NCI-H2081 (cell line): ENCODE results near the gene ZDHHC14.
A peak's percentile ranks its signal among the peaks of the same experiment; 100 is the strongest.

Source experiments
- DNase-seq, 2 experiments: peaks; one replicate each; lab custom pipeline; 2025; lab: John Stamatoyannopoulos, UW

ZDHHC14 gene

GRCh38 chr6:157647261-157647915, 266.4 kb downstream of the ZDHHC14 start:
- DNase-seq = no peak

GRCh38 chr6:157648561-157648960, 267.6 kb downstream of the ZDHHC14 start:
- no peak for DNase-seq

GRCh38 chr6:157649311-157650260, 268.6 kb downstream of the ZDHHC14 start:
- peak in 1 of 2 experiments; percentile 12 for DNase-seq

GRCh38 chr6:157650261-157650640, 269.3 kb downstream of the ZDHHC14 start:
- DNase-seq = no peak

- no peak for DNase-seq
Observed at GRCh38 chr6:157650801-157651200, 269.8 kb downstream of the ZDHHC14 start.

- DNase-seq = no peak
Observed at GRCh38 chr6:157651731-157652490, 270.9 kb downstream of the ZDHHC14 start.

- no peak for DNase-seq
Observed at GRCh38 chr6:157652601-157653363, 271.8 kb downstream of the ZDHHC14 start.

GRCh38 chr6:157653521-157653920, 272.5 kb downstream of the ZDHHC14 start:
- no peak for DNase-seq

- no peak for DNase-seq
Observed at GRCh38 chr6:157655139-157655538, 274.1 kb downstream of the ZDHHC14 start.

- DNase-seq = no peak
Observed at GRCh38 chr6:157656437-157656997, 275.5 kb downstream of the ZDHHC14 start.

GRCh38 chr6:157657754-157658153, 276.8 kb downstream of the ZDHHC14 start:
- DNase-seq = no peak

- no peak for DNase-seq
Observed at GRCh38 chr6:157658301-157658700, 277.3 kb downstream of the ZDHHC14 start.

- no peak for DNase-seq
Observed at GRCh38 chr6:157659536-157660271, 278.7 kb downstream of the ZDHHC14 start.

GRCh38 chr6:157660414-157660813, 279.4 kb downstream of the ZDHHC14 start:
- no peak for DNase-seq

GRCh38 chr6:157661652-157662051, 280.7 kb downstream of the ZDHHC14 start:
- no peak for DNase-seq

- DNase-seq = no peak
Observed at GRCh38 chr6:157663261-157663660, 282.3 kb downstream of the ZDHHC14 start.

GRCh38 chr6:157665180-157665579, 284.2 kb downstream of the ZDHHC14 start:
- no peak for DNase-seq

GRCh38 chr6:157666729-157667128, 285.7 kb downstream of the ZDHHC14 start:
- no peak for DNase-seq

- DNase-seq = peak; percentile 51 to 53
Observed at GRCh38 chr6:157667211-157668008, 286.4 kb downstream of the ZDHHC14 start.

- no peak for DNase-seq
Observed at GRCh38 chr6:157668009-157668401, 287.0 kb downstream of the ZDHHC14 start.
